K562 (cell line): ENCODE results near the gene ROPN1L. TPM values are rescaled to one million over a fixed set of nuclear protein-coding genes. Genes with fewer than 3 reads are reported as not detected.
A peak's percentile ranks its signal among the peaks of the same experiment; 100 is the strongest.

Source experiments
- ATAC-seq: fragments of 200-7000 bp; cut with Tn5 transposase; 3 replicates; pipeline ENCODE4 v1.9.1; 2020; ENCODE audit warnings: moderate library complexity
- BruUV-seq: library from RNA; stranded (reverse); fragments of 400-500 nt; replicated peaks from 2 replicates; lab custom pipeline; 2021; lab: Mats Ljungman, UMichigan
- CTCF ChIA-PET: fragments of 300-600 bp; formaldehyde crosslinking; extraction: SDS; loops from one replicate; lab custom pipeline; 2021; ENCODE audit warnings: low intra/inter-chr PET ratio; lab: Yijun Ruan, JAX
- POLR2A ChIA-PET: fragments of 300-600, 350-650 bp; sonication (Branson Sonifier 250); formaldehyde crosslinking; extraction: SDS; loops from one replicate; lab custom pipeline; 2021; ENCODE audit warnings: antibody characterized with exemption, inconsistent platforms; lab: Yijun Ruan, JAX
- DNase-seq, 4 experiments: peaks; one replicate each; pipeline versions ENCODE4 v3.0.0 to v3.0.0-alpha.2; 2011 to 2018; ENCODE audit warnings: low spot score in 3 of 4, mixed read lengths in 3 of 4; ENCODE audit errors: extremely low read depth in 1 of 4
- FAIRE-seq: peaks from 2 replicates; lab custom pipeline; 2011; peaks lifted over from hg19 to GRCh38; lab: Jason Lieb, UNC
- H2AFZ ChIP-seq: 2 replicates; pipeline ENCODE4 v1.6.0; 2011; ENCODE audit warnings: low read depth, low read length, control low read depth, inconsistent platforms
- H3K27ac ChIP-seq: fragments of 200-600 bp; 3 replicates; pipeline ENCODE4 v1.8.0; 2011; ENCODE audit warnings: low read depth, mild to moderate bottlenecking, control low read depth, inconsistent platforms, low read length, moderate library complexity, mixed read lengths; ENCODE audit errors: extremely low read depth
- H3K27me3 ChIP-seq, 2 experiments: fragments of 300-600 bp in 1 of 2; 2 replicates in 1 of 2; 3 replicates in 1 of 2; pipeline versions ENCODE4 v1.6.0 to v1.8.0; 2011; ENCODE audit warnings: inconsistent platforms in 2 of 2, low read length in 2 of 2, mild to moderate bottlenecking in 1 of 2, mixed read lengths in 1 of 2, moderate library complexity in 1 of 2; ENCODE audit not compliant: control insufficient read depth in 2 of 2, insufficient read depth in 2 of 2
- H3K36me3 ChIP-seq: fragments of 300-600 bp; 3 replicates; pipeline ENCODE4 v1.8.0; 2011; ENCODE audit warnings: mild to moderate bottlenecking, low read length, inconsistent platforms; ENCODE audit not compliant: control insufficient read depth, insufficient read depth
- H3K4me1 ChIP-seq, 2 experiments: fragments of 200-600 bp in 1 of 2; replicated peaks in 1 of 2; 2 replicates in 1 of 2; 3 replicates in 1 of 2; pipeline versions ENCODE4 v1.5.1 to v1.8.0; 2011; ENCODE audit warnings: inconsistent platforms in 2 of 2, low read length in 2 of 2, mild to moderate bottlenecking in 1 of 2, mixed read lengths in 1 of 2, moderate library complexity in 1 of 2; ENCODE audit not compliant: control insufficient read depth in 2 of 2, insufficient read depth in 2 of 2
- H3K4me2 ChIP-seq: 2 replicates; pipeline ENCODE4 v1.6.1; 2011; ENCODE audit warnings: low read length, control low read depth, inconsistent platforms, mixed read lengths; ENCODE audit not compliant: insufficient read depth
- H3K4me3 ChIP-seq: fragments of 200-600 bp; sonication (generic), shearing (Covaris generic); 2 replicates; pipeline ENCODE4 v1.5.1; 2016; ENCODE audit warnings: control low read depth, inconsistent platforms
- H3K79me2 ChIP-seq: fragments of 200-600 bp; 3 replicates; pipeline ENCODE4 v1.8.0; 2011; ENCODE audit warnings: low read length, inconsistent platforms; ENCODE audit not compliant: control insufficient read depth, insufficient read depth
- H3K9ac ChIP-seq, 2 experiments: 2 replicates each; pipeline versions ENCODE4 v1.6.0 to v1.6.1; 2011; ENCODE audit warnings: low read depth in 2 of 2, low read length in 2 of 2, control low read depth in 1 of 2, inconsistent platforms in 1 of 2, mild to moderate bottlenecking in 1 of 2, mixed read lengths in 1 of 2; ENCODE audit not compliant: insufficient read depth in 1 of 2
- H3K9me1 ChIP-seq: one replicate; pipeline ENCODE4 v1.6.0; 2011; ENCODE audit warnings: inconsistent platforms, mild to moderate bottlenecking, low read length, moderate library complexity; ENCODE audit not compliant: control insufficient read depth, insufficient read depth
- H3K9me3 ChIP-seq: replicated peaks from 2 replicates; pipeline ENCODE4 v1.5.1; 2011; ENCODE audit warnings: low read depth, low read length, inconsistent platforms; ENCODE audit not compliant: control insufficient read depth, insufficient read depth
- H4K20me1 ChIP-seq: replicated peaks from 2 replicates; pipeline ENCODE4 v1.6.1; 2011; ENCODE audit warnings: low read length, inconsistent platforms, mixed read lengths; ENCODE audit not compliant: control insufficient read depth, insufficient read depth
- NCOR1 ChIP-seq: fragments of 450-650 bp; IDR thresholded peaks from 2 replicates; pipeline ENCODE4 v1.6.1; 2016; ENCODE audit warnings: mild to moderate bottlenecking, moderate library complexity
- REST ChIP-seq, 2 experiments: fragments of 450-650 bp; formaldehyde crosslinking in 1 of 2; IDR thresholded peaks; 2 replicates each; pipeline versions ENCODE4 v1.4.0 to v1.6.1; 2014 to 2020; ENCODE audit warnings: mild to moderate bottlenecking in 2 of 2, borderline replicate concordance in 1 of 2, low read depth in 1 of 2
- ZNF121 ChIP-seq: sonication (generic); formaldehyde crosslinking; conservative IDR thresholded peaks from 2 replicates; pipeline ENCODE4 v1.8.0; 2022; ENCODE audit warnings: missing genetic modification reagents
- ZNF57 ChIP-seq: fragments of 450-650 bp; formaldehyde crosslinking; IDR thresholded peaks from 2 replicates; pipeline ENCODE4 v1.4.0; 2020; ENCODE audit warnings: mild to moderate bottlenecking, moderate library complexity
- WGBS: fragments of 100-300 bp; shearing (Covaris generic); methylation state at CpG from one replicate; pipeline ENCODE4 v1.1.6; 2016; ENCODE audit warnings: low coverage, mixed read lengths; ENCODE audit not compliant: insufficient coverage; ENCODE audit errors: missing lambda C conversion rate; 5-methylcytosine and 5-hydroxymethylcytosine counted together
- in situ Hi-C: fragments of 300-500 bp; cut with MboI; formaldehyde crosslinking; loops from 4 replicates; pipeline ENCODE4 v1.15.0; 2018; ENCODE audit warnings: inconsistent platforms, mixed read lengths
- intact Hi-C: fragments of 100-400 bp; cut with micrococcal nuclease; formaldehyde crosslinking; loops from 2 replicates; pipeline ENCODE4 v1.14.2; 2022
- polyA plus RNA-seq, 8 experiments: library from polyadenylated mRNA; depleted of rRNA in 4 of 8; stranded (reverse) in 5 of 8; unstranded in 3 of 8; fragments of >200 nt; fragmentation: Nextera tagmentation in 2 of 8; fragmentation: Illumina TruSeq in 1 of 8; extraction: Ambion mirVana in 2 of 8; extraction: Trizol in 1 of 8; gene quantifications; 2 replicates each; pipeline versions ENCODE4 v1.2.1 to v1.2.3, GENCODE V29; 2011 to 2014; ENCODE audit warnings: inconsistent platforms in 1 of 8, missing spikeins in 1 of 8
- total RNA-seq, 7 experiments: library from RNA; depleted of rRNA in 6 of 7; stranded (reverse); fragments of >200 nt in 6 of 7; fragmentation: Illumina TruSeq in 2 of 7; extraction: Trizol in 2 of 7; gene quantifications; 2 replicates each; pipeline versions ENCODE4 v1.2.1 to v1.2.3, GENCODE V29; 2011 to 2021; ENCODE audit warnings: low replicate concordance in 1 of 7
- TF ChIP-seq, protein P1 (sequence below): fragments of 450-650 bp; formaldehyde crosslinking; IDR thresholded peaks from 2 replicates; pipeline ENCODE4 v1.4.0; 2020; ENCODE audit warnings: mild to moderate bottlenecking, moderate library complexity

The ROPN1L gene
- total and polyA plus RNA-seq, 9 of the 15 experiments (the other 6 are each of a cell fraction or from before 2014, with no cell fraction given): 0.04 to 0.85 (median 0.24) TPM; not detected in 3

DNA sequence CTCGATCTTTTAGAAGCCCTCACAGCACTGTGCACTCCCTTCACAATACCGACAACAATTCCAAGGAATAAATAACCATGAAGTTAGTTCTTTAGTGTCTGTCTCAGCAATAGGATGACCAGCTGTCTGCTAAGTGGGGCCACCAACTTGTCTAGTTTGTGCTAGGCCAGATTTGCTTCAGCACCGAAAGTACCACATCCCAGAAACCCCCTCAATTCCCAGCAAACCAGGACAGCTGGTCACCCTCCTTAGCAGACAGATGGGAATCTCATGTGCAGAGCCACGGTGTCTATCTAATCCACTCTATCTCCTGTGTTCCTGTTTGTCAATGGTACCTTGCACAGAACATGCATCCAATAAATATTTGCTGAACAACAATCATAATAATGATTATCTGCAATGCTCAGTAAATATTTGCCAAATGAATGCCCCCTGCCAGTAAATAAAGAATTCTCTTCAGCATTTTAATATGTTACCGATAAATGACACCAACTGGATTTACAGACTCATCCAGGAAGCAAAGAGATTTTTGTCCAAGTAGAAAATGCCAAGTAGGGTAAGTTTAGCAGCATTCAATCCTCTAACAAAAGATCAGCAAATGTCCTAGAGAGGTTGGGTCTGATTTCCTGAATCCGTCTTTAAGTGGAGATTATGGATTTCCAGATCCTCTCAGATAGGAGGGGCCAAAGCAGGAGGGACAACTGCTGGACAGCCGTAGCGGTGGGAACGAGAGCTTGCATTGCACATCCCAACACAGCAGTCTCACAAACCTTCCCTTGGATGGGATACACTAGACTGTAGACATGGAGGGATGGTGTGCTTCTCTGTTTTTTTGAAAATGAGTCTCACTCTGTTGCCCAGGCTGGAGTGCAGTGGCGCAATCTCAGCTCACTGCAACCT is 70.3 kb downstream of the ROPN1L start:
- Histone ChIP-seq H3K27me3 (peaks cover 4 to 35% of the 10 kb centered on the region in 2 experiments; a peak in 3 of 5 replicates), H3K27ac (no peak overlapping the region), H3K9me1 (no peaks in the 10 kb centered on the region), H2AFZ (no peak overlapping the region), H3K4me1 (peaks cover 0 to 10% of the 10 kb centered on the region in 2 experiments; a peak in 4 of 5 replicates), H3K4me2 (no peak overlapping the region), H3K79me2 (no peaks in the 10 kb centered on the region), H3K9ac (no peak overlapping the region), H3K4me3 (no peak overlapping the region)
- FAIRE-seq (no peak), ATAC-seq (no peak), DNase-seq (no peak)
- intact Hi-C loops: no loop called here
- BruUV-seq: no TSS peak
- 6% methylated on average over 10 of the region's 10 CpGs for WGBS
- in situ Hi-C loops: no loop called here
- ChIA-PET CTCF (no interaction called here), POLR2A (no interaction called here)
- TF ChIP-seq NCOR1: no peak
- TF ChIP-seq ZNF121 (CRISPR knock-in tag): peak; percentile 32; the same call in 1 of the 2 replicates
- TF ChIP-seq, protein P1, sequence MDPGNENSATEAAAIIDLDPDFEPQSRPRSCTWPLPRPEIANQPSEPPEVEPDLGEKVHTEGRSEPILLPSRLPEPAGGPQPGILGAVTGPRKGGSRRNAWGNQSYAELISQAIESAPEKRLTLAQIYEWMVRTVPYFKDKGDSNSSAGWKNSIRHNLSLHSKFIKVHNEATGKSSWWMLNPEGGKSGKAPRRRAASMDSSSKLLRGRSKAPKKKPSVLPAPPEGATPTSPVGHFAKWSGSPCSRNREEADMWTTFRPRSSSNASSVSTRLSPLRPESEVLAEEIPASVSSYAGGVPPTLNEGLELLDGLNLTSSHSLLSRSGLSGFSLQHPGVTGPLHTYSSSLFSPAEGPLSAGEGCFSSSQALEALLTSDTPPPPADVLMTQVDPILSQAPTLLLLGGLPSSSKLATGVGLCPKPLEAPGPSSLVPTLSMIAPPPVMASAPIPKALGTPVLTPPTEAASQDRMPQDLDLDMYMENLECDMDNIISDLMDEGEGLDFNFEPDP (CRISPR knock-in tag): no peak
- TF ChIP-seq ZNF57 (CRISPR knock-in tag): no peak
- TF ChIP-seq REST (IDR thresholded peaks at IDR 0.05; ENCODE audit: borderline replicate concordance): peak; percentile 10; the same call in 1 of the 2 replicates
- no peak for TF ChIP-seq REST (CRISPR knock-in tag; IDR thresholded peaks at IDR 0.05; ENCODE audit: low read depth)
- TF ChIP-seq, all 486 proteins: peak for 2
- Histone ChIP-seq H3K9me3 (no peaks in the 10 kb centered on the region), H3K36me3 (no peaks in the 10 kb centered on the region), H4K20me1 (no peaks in the 10 kb centered on the region)
